Mesothelial cell of epicardium (in vitro differentiated cells): ENCODE results near the gene HDAC4. TPM values are rescaled to one million over a fixed set of nuclear protein-coding genes. Genes with fewer than 3 reads are reported as not detected.

Source experiments
- DNase-seq, 2 experiments: peaks; one replicate each; pipeline ENCODE4 v3.0.0; 2021; ENCODE audit warnings: low spot score in 2 of 2; ENCODE audit not compliant: unreplicated experiment in 2 of 2
- H3K27ac Mint-ChIP-seq: 2 replicates; pipeline ENCODE4 v1.8.0; 2021; ENCODE audit warnings: mixed read lengths
- H3K27me3 Mint-ChIP-seq: 2 replicates; pipeline ENCODE4 v1.8.0; 2021; ENCODE audit warnings: low read depth, mixed read lengths
- H3K36me3 Mint-ChIP-seq: 2 replicates; pipeline ENCODE4 v1.8.0; 2021; ENCODE audit warnings: mixed read lengths
- H3K4me1 Mint-ChIP-seq: 2 replicates; pipeline ENCODE4 v1.8.0; 2021; ENCODE audit warnings: mixed read lengths
- H3K4me3 Mint-ChIP-seq: 2 replicates; pipeline ENCODE4 v1.8.0; 2021; ENCODE audit warnings: mild to moderate bottlenecking, moderate library complexity, mixed read lengths
- H3K9me3 Mint-ChIP-seq: 2 replicates; pipeline ENCODE4 v1.8.0; 2021; ENCODE audit warnings: mixed read lengths
- total RNA-seq: library from RNA; stranded (reverse); gene quantifications from 3 replicates; pipeline ENCODE4 v1.2.1, GENCODE V29; 2021
- TF ChIP-seq, protein P1 (sequence below): fragments of 200-600 bp; sonication (generic); IDR thresholded peaks from one replicate; pipeline ENCODE4 v1.5.0; 2021; ENCODE audit warnings: antibody characterized with exemption; ENCODE audit not compliant: unreplicated experiment

Gene HDAC4
- total RNA-seq, 1 donor from 2014 or later: 59.2 TPM

DNA sequence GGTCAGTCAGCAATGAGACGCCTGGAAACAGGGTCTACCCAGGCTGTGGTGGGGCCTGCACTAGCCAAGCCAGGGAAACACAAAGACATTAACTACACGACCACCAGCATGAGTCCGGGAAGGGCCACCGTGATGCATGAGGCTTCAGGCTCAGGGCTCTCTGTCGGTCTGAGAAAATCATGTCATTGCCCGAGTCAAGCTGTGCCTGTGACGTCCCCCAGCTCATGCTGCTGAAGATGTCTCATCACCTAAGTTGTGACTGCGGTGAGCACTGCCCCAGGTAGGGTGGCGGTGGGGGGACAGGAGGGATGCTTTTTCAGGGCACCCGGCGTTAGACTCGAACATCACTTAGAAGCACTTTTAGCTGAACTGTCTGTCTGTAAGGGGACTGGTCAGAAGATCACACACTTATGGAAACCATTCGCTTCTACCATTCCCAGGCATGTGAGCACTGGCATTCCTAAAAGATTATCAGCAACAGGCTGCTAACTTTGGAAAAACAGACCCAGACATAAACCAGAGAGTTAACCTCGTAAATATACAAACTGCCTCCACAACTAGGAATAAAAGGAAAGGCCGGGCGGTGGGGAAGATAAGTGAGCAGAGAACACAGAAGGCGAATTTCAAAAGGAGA lies 234.5 kb downstream of the HDAC4 start:
- Mint-ChIP-seq H3K27me3 (no peaks in the 10 kb centered on the region), H3K9me3 (peaks cover 10% of the 10 kb centered on the region), H3K27ac (no peak overlapping the region), H3K4me1 (peaks cover 5% of the 10 kb centered on the region), H3K4me3 (no peak overlapping the region), H3K36me3 (peaks cover 25% of the 10 kb centered on the region)
- peak in 1 of 2 experiments; percentile 12 for DNase-seq
- TF ChIP-seq, protein P1, sequence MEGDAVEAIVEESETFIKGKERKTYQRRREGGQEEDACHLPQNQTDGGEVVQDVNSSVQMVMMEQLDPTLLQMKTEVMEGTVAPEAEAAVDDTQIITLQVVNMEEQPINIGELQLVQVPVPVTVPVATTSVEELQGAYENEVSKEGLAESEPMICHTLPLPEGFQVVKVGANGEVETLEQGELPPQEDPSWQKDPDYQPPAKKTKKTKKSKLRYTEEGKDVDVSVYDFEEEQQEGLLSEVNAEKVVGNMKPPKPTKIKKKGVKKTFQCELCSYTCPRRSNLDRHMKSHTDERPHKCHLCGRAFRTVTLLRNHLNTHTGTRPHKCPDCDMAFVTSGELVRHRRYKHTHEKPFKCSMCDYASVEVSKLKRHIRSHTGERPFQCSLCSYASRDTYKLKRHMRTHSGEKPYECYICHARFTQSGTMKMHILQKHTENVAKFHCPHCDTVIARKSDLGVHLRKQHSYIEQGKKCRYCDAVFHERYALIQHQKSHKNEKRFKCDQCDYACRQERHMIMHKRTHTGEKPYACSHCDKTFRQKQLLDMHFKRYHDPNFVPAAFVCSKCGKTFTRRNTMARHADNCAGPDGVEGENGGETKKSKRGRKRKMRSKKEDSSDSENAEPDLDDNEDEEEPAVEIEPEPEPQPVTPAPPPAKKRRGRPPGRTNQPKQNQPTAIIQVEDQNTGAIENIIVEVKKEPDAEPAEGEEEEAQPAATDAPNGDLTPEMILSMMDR: no peak

- Mint-ChIP-seq H3K9me3 (peaks cover 1% of the 10 kb centered on the region), H3K27ac (no peak overlapping the region), H3K4me3 (no peak overlapping the region), H3K4me1 (peaks cover 5% of the 10 kb centered on the region), H3K36me3 (peaks cover 27% of the 10 kb centered on the region), H3K27me3 (no peaks in the 10 kb centered on the region)
- DNase-seq: peak in 1 of 2 experiments; percentile 5
- TF ChIP-seq, protein P1: no peak
Observed at GRCh38 chr2:239165206-239165831, 235.5 kb downstream of the HDAC4 start.

DNA sequence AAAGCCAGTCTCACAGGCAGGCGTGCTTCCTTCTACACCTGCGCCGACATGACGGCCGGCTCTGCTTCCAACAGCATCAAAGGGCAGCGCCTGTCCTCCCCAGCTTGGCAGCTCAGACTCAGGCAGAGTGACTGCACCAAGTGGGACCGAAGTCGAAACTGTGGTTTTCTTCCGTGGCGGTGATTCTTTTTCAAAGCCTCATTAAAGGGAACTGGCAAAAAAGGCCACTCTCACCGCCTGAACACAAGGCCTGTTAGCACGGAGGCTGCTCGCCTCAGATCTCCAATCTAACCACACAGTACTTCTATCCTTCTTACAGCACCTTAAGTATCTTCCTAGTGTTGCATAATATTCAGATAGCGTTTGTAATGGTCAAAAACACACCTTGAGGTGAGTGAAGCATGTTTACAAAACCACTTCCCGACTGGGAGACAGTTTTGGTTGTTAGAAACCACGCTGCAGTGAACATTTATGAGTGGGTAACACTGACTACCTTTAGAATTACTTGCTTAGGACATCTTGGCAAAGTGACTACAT lies 236.4 kb downstream of the HDAC4 start:
- DNase-seq: peak in 1 of 2 experiments; percentile 7
- H3K27ac Mint-ChIP-seq: no peak overlapping the region
- H3K36me3 Mint-ChIP-seq: peaks cover 28% of the 10 kb centered on the region
- H3K9me3 Mint-ChIP-seq: no peaks in the 10 kb centered on the region
- no peak overlapping the region for H3K4me3 Mint-ChIP-seq
- TF ChIP-seq, protein P1: no peak
- H3K27me3 Mint-ChIP-seq: no peaks in the 10 kb centered on the region
- peaks cover 5% of the 10 kb centered on the region for H3K4me1 Mint-ChIP-seq

GRCh38 chr2:239163688-239164334 lies 237.0 kb downstream of the HDAC4 start:
- DNase-seq: peak in 1 of 2 experiments; percentile 8
- TF ChIP-seq, protein P1: no peak
- H3K36me3 Mint-ChIP-seq: peaks cover 25% of the 10 kb centered on the region
- H3K27ac Mint-ChIP-seq: no peak overlapping the region
- H3K9me3 Mint-ChIP-seq: no peaks in the 10 kb centered on the region
- H3K4me3 Mint-ChIP-seq: no peak overlapping the region
- peaks cover 5% of the 10 kb centered on the region for H3K4me1 Mint-ChIP-seq
- H3K27me3 Mint-ChIP-seq: no peaks in the 10 kb centered on the region

GRCh38 chr2:239162976-239163687 lies 237.7 kb downstream of the HDAC4 start:
- no peak overlapping the region for H3K4me3 Mint-ChIP-seq
- H3K4me1 Mint-ChIP-seq: peaks cover 5% of the 10 kb centered on the region
- peaks cover 24% of the 10 kb centered on the region for H3K36me3 Mint-ChIP-seq
- H3K9me3 Mint-ChIP-seq: no peaks in the 10 kb centered on the region
- peak in 1 of 2 experiments; percentile 7 for DNase-seq
- H3K27me3 Mint-ChIP-seq: no peaks in the 10 kb centered on the region
- no peak overlapping the region for H3K27ac Mint-ChIP-seq
- TF ChIP-seq, protein P1: no peak
